SU-DHL-6 (cell line): ENCODE data around the gene KCNH8.

ENCODE experiments used
- CTCF ChIP-seq: fragments of 200-600 bp; sonication (generic); IDR thresholded peaks from one replicate; pipeline ENCODE4 v1.5.1; 2017; ENCODE audit warnings: antibody characterized with exemption, mild to moderate bottlenecking, low read length, moderate library complexity; ENCODE audit not compliant: insufficient read depth, poor library complexity, severe bottlenecking
- EZH2phosphoT487 ChIP-seq: fragments of 200-600 bp; sonication (generic), shearing (Covaris generic); conservative IDR thresholded peaks from 2 replicates; pipeline ENCODE4 v1.6.1; 2018; ENCODE audit warnings: mild to moderate bottlenecking, antibody characterized with exemption, low read length, moderate library complexity, mixed read lengths

GRCh38 chr3:19506171-19506570, 357.9 kb downstream of the KCNH8 start:
- no peak for TF ChIP-seq CTCF
- no peak for TF ChIP-seq EZH2phosphoT487
